Islet of Langerhans (tissue), 1 donor: ENCODE measurements around the gene LAMB3.
A peak's percentile ranks its signal among the peaks of the same experiment; 100 is the strongest.

ENCODE experiments used
- FAIRE-seq: peaks from one replicate; lab custom pipeline; 2011; peaks lifted over from hg19 to GRCh38; lab: Jason Lieb, UNC

Gene LAMB3

GRCh38 chr1:209595028-209595427, 57.2 kb downstream of the LAMB3 start:
- FAIRE-seq: no peak

GRCh38 chr1:209594440-209594839, 57.8 kb downstream of the LAMB3 start:
- no peak for FAIRE-seq

- FAIRE-seq: no peak
Measured at GRCh38 chr1:209593747-209594146, 58.5 kb downstream of the LAMB3 start.

- FAIRE-seq: no peak
Measured at GRCh38 chr1:209590405-209590804, 61.8 kb downstream of the LAMB3 start.

GRCh38 chr1:209589863-209590262, 62.4 kb downstream of the LAMB3 start:
- FAIRE-seq: no peak

- no peak for FAIRE-seq
Measured at GRCh38 chr1:209589440-209589839, 62.8 kb downstream of the LAMB3 start.

GRCh38 chr1:209587789-209588188, 64.4 kb downstream of the LAMB3 start:
- FAIRE-seq: no peak

- FAIRE-seq: no peak
Measured at GRCh38 chr1:209586221-209586740, 65.9 kb downstream of the LAMB3 start.

GRCh38 chr1:209585672-209586071, 66.6 kb downstream of the LAMB3 start:
- no peak for FAIRE-seq

GRCh38 chr1:209585197-209585596, 67.0 kb downstream of the LAMB3 start:
- no peak for FAIRE-seq

GRCh38 chr1:209584231-209584672, 68.0 kb downstream of the LAMB3 start:
- FAIRE-seq: no peak

- peak; percentile 9 for FAIRE-seq
Measured at GRCh38 chr1:209583408-209583807, 68.8 kb downstream of the LAMB3 start, which contains the start of gene CAMK1G. CAMK1G (plus strand) TSS chr1:209583714; CDS start chr1:209594984, 11,270 bp downstream.

GRCh38 chr1:209580577-209580976, 71.6 kb downstream of the LAMB3 start:
- no peak for FAIRE-seq

- no peak for FAIRE-seq
Measured at GRCh38 chr1:209577346-209577745, 74.9 kb downstream of the LAMB3 start.

GRCh38 chr1:209576392-209577197, 75.6 kb downstream of the LAMB3 start:
- no peak for FAIRE-seq

GRCh38 chr1:209570743-209571142, 81.5 kb downstream of the LAMB3 start:
- no peak for FAIRE-seq

GRCh38 chr1:209569455-209570207, 82.6 kb downstream of the LAMB3 start:
- FAIRE-seq: peak; percentile 53

GRCh38 chr1:209567698-209568175, 84.5 kb downstream of the LAMB3 start:
- no peak for FAIRE-seq

GRCh38 chr1:209565759-209566678, 86.2 kb downstream of the LAMB3 start:
- FAIRE-seq: peak; percentile 96
